ENCODE results near the gene ENTPD6. TPM values are rescaled to one million over a fixed set of nuclear protein-coding genes. Genes with fewer than 3 reads are reported as not detected.

ENTPD6 gene
- polyA plus RNA-seq, 1 donor from 2014 or later, result 143 TPM

DNA sequence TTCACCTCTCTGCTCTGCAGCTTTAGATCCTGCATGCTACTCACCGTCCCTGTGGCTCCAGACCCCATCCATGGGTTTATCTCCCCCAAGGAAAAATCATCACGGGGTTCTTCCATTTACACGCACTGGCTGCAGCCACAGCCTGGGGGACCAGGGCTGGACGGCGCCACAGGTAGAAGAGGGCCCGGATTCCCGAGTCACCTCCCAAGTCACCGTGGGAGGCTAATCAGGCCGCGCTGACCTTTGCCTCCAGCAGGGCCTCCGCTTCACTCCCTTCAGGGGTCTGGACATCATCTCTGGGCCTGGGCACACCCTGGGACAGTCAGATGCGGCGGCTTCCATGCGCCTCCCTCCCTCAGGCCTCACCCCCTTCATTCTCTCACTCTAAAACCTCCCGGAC, 47.8 kb upstream of the ENTPD6 start:
- no peak overlapping the region for H3K4me3 ChIP-seq (ENCODE audit: low read length)
- H3K9me3 ChIP-seq (ENCODE audit: low read length), result no peaks in the 10 kb centered on the region
- no peak overlapping the region for H2AFZ ChIP-seq (ENCODE audit: low read depth, low read length)
- H3K9me2 ChIP-seq (ENCODE audit: insufficient read depth, low read length), result no peaks in the 10 kb centered on the region
- H3F3A ChIP-seq (ENCODE audit: insufficient read depth, low read length, poor library complexity, severe bottlenecking), result no peaks in the 10 kb centered on the region
- H3K79me2 ChIP-seq (replicated peaks; ENCODE audit: insufficient read depth, low read length), result no peaks in the 10 kb centered on the region
- H3K4me2 ChIP-seq (ENCODE audit: low read length), result no peak overlapping the region
- no peaks in the 10 kb centered on the region for H3K36me3 ChIP-seq (ENCODE audit: insufficient read depth, low read length)
- TF ChIP-seq EP300 (conservative IDR thresholded peaks at IDR 0.05; ENCODE audit: poor library complexity, severe bottlenecking) (no peak), MXI1 (conservative IDR thresholded peaks at IDR 0.05; ENCODE audit: poor library complexity, severe bottlenecking) (no peak), SMC3 (conservative IDR thresholded peaks at IDR 0.05; ENCODE audit: poor library complexity) (no peak), EZH2 (IDR thresholded peaks at IDR 0.05; ENCODE audit: borderline replicate concordance, insufficient read depth, low read length, poor library complexity, severe bottlenecking) (no peak), TAF1 (IDR thresholded peaks at IDR 0.05; ENCODE audit: low read depth) (no peak), POLR2AphosphoS5 (IDR thresholded peaks at IDR 0.05) (no peak), RAD21 (conservative IDR thresholded peaks at IDR 0.05) (no peak)
- TF ChIP-seq, protein P1, sequence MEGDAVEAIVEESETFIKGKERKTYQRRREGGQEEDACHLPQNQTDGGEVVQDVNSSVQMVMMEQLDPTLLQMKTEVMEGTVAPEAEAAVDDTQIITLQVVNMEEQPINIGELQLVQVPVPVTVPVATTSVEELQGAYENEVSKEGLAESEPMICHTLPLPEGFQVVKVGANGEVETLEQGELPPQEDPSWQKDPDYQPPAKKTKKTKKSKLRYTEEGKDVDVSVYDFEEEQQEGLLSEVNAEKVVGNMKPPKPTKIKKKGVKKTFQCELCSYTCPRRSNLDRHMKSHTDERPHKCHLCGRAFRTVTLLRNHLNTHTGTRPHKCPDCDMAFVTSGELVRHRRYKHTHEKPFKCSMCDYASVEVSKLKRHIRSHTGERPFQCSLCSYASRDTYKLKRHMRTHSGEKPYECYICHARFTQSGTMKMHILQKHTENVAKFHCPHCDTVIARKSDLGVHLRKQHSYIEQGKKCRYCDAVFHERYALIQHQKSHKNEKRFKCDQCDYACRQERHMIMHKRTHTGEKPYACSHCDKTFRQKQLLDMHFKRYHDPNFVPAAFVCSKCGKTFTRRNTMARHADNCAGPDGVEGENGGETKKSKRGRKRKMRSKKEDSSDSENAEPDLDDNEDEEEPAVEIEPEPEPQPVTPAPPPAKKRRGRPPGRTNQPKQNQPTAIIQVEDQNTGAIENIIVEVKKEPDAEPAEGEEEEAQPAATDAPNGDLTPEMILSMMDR (IDR thresholded peaks at IDR 0.05; ENCODE audit: poor library complexity, severe bottlenecking), result no peak
- TF ChIP-seq, protein P2, sequence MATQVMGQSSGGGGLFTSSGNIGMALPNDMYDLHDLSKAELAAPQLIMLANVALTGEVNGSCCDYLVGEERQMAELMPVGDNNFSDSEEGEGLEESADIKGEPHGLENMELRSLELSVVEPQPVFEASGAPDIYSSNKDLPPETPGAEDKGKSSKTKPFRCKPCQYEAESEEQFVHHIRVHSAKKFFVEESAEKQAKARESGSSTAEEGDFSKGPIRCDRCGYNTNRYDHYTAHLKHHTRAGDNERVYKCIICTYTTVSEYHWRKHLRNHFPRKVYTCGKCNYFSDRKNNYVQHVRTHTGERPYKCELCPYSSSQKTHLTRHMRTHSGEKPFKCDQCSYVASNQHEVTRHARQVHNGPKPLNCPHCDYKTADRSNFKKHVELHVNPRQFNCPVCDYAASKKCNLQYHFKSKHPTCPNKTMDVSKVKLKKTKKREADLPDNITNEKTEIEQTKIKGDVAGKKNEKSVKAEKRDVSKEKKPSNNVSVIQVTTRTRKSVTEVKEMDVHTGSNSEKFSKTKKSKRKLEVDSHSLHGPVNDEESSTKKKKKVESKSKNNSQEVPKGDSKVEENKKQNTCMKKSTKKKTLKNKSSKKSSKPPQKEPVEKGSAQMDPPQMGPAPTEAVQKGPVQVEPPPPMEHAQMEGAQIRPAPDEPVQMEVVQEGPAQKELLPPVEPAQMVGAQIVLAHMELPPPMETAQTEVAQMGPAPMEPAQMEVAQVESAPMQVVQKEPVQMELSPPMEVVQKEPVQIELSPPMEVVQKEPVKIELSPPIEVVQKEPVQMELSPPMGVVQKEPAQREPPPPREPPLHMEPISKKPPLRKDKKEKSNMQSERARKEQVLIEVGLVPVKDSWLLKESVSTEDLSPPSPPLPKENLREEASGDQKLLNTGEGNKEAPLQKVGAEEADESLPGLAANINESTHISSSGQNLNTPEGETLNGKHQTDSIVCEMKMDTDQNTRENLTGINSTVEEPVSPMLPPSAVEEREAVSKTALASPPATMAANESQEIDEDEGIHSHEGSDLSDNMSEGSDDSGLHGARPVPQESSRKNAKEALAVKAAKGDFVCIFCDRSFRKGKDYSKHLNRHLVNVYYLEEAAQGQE (IDR thresholded peaks at IDR 0.05; ENCODE audit: borderline replicate concordance), result no peak
- H3K27me3 ChIP-seq (ENCODE audit: insufficient read depth, low read depth, low read length), result no peaks in the 10 kb centered on the region
- H4K20me1 ChIP-seq (ENCODE audit: insufficient read depth), result no peaks in the 10 kb centered on the region
- H3K27ac ChIP-seq (ENCODE audit: low read length), result no peak overlapping the region
- H3K9ac ChIP-seq (ENCODE audit: low read length), result no peak overlapping the region

DNA sequence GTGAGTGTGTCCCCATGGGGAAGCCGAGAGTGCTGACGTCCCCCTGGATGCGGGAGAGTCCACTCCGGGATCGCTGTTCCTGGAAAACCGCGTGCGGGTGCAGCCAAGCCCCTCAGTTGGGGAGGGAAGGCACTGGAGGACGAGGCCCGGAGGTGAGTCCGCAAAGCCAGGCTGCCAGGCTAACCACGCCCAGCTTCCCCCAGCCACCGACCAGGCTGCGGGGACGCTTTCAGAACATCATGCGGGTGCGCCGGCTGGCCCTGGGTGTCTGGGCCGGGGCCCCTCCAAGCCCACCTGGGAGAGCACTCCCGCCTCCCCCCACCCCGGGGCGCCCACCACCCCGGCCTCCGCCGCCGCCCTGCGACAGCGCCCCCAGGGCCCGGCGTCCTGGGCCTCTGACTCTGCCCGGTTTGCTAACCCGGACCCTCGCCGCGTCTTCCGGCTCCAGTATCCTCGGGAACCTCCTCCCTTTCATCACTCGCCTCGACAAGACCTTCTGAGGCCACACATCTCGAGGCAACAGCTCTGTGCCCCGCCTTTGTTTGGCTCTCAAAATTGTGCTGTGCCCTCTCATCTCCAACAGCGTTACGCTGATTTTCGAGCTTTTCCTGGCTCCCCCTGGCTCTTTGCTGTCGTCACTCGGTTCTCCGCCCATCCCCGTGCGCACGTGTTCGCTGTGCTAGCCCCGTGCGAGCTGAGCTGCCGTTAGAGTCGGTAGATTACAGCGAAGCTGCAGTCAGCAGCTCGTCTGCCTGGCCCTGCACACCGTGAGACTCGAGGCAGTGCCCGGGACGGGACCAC, 47.1 kb upstream of the ENTPD6 start:
- Histone ChIP-seq H3F3A (ENCODE audit: insufficient read depth, low read length, poor library complexity, severe bottlenecking) (no peaks in the 10 kb centered on the region), H3K4me2 (ENCODE audit: low read length) (no peak overlapping the region), H4K20me1 (ENCODE audit: insufficient read depth) (no peaks in the 10 kb centered on the region), H3K4me3 (ENCODE audit: low read length) (peak overlapping the region; percentile 44), H3K9me2 (ENCODE audit: insufficient read depth, low read length) (no peaks in the 10 kb centered on the region), H3K9me3 (ENCODE audit: low read length) (no peaks in the 10 kb centered on the region), H3K79me2 (replicated peaks; ENCODE audit: insufficient read depth, low read length) (no peaks in the 10 kb centered on the region), H3K9ac (ENCODE audit: low read length) (no peak overlapping the region), H3K36me3 (ENCODE audit: insufficient read depth, low read length) (no peaks in the 10 kb centered on the region), H2AFZ (ENCODE audit: low read depth, low read length) (no peak overlapping the region), H3K27me3 (ENCODE audit: insufficient read depth, low read depth, low read length) (no peaks in the 10 kb centered on the region), H3K27ac (ENCODE audit: low read length) (no peak overlapping the region)
- no peak for TF ChIP-seq EP300 (conservative IDR thresholded peaks at IDR 0.05; ENCODE audit: poor library complexity, severe bottlenecking)
- TF ChIP-seq MXI1 (conservative IDR thresholded peaks at IDR 0.05; ENCODE audit: poor library complexity, severe bottlenecking), result no peak
- no peak for TF ChIP-seq POLR2AphosphoS5 (IDR thresholded peaks at IDR 0.05)
- TF ChIP-seq, protein P1 (IDR thresholded peaks at IDR 0.05; ENCODE audit: poor library complexity, severe bottlenecking), result no peak
- TF ChIP-seq, protein P2 (IDR thresholded peaks at IDR 0.05; ENCODE audit: borderline replicate concordance), result no peak
- no peak for TF ChIP-seq EZH2 (IDR thresholded peaks at IDR 0.05; ENCODE audit: borderline replicate concordance, insufficient read depth, low read length, poor library complexity, severe bottlenecking)
